NCI-H2107 (cell line): Measurements from ENCODE around the gene GAN.
A peak's percentile ranks its signal among the peaks of the same experiment; 100 is the strongest.

Experiments
- DNase-seq: peaks from one replicate; lab custom pipeline; 2025; lab: John Stamatoyannopoulos, UW

GAN gene

DNA sequence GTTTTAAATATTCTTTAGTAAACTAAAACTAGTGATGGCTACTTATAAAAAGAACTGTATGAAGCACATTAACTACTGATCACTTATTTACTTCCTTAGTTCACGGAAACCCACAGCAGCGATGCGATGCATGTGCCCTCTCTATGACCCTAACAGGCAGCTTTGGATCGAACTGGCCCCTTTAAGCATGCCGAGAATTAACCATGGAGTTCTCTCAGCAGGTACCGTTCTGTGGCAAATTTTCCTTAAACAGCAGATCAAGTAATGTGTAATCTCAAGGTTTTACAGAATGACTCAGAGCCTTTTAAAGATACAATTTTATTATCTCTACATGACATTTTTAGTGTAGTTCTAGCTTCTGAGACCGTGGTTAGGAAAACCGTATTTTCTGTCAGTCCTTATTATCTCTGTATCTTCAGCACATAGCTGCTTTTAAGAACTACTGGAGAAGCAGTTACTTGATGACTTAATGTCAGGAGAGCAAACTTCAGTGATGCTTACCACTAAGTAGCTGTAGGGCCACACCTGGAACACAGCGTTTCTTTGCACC lies 43.0 kb downstream of the GAN start:
- no peak for DNase-seq

DNA sequence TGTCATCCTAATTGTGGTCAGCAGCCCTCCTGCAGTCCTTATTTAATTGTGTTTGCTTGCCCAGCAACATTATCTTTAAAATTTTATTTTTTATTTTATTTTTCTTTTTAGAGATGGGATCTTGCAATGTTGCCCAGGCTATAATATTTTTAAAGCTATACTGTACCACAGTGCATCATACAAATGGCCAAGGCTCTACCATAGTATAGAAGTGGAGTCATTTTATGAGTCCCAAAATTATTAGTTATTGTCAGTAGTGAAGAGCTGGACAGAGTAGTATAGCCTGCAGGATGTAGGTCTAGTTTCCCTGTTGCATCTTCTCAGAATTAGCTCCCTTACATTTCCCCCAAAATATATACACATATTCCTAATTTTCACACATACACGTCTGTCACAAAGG lies 44.1 kb downstream of the GAN start:
- no peak for DNase-seq

DNA sequence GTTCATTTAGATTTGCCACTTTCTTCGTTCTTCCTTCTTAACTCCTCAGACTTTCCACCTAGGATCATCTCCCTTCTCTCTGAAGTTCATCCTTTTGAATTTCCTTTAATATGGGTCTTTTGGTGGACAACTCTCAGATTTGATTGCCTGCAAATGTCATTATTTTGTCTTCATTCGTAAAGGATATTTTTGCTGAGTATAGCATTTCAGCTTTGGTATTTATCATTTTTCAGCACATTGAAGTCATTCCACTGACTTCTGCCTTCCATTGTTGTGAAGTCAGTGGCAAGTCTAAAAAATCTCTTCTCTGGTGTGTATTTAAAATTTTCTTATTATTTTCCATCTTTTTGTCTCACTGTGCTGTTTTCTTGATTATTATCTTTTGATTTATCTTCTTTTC lies 45.4 kb downstream of the GAN start:
- DNase-seq = no peak

DNA sequence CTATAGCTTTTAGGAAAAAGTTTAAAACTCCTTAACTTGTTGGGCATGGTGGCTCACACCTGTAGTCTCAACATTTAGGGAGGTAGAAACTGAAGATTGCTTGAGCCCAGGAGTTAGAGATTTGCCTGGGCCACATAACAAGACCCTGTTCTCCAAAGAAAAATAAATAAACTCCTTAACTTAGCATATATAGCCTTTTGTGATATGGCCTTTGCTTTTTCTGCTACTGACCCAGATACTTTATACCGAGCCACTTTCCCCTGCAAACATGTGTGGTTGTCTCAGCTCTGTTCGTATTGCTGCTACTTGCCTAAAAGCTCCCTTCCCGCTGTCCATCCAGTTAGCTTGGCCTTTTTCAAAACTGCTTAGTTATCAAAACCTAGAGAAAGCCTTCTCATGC lies 51.0 kb downstream of the GAN start:
- DNase-seq = no peak

DNA sequence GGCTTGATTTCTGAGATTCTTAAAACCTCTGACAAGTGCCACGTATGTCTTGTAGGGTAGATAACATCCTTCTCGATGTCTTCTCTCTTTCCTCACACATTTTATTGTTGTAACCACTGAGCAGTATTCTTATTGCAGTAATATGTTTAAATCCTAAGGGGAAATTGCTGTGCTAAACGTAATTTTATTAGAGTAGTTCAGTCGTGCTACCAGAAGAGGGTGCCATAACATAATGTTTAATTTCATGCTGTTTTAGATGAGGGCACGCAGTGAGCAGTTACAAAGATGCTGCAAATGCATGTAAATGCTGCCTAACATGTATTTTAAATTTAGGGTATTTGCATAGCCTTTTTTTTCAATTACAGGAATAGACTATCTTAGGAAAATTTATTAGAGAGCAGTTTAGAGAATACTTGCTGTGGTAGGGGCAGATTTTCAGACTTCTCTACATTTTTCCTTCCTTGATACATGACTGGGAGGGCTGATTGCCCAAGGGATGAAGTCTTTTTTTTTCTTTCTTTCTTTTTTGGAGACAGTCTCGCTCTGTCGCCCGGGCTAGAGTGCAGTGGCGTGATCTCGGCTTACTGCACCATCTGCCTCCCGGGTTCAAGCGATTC lies 51.7 kb downstream of the GAN start:
- DNase-seq = peak; percentile 53

DNA sequence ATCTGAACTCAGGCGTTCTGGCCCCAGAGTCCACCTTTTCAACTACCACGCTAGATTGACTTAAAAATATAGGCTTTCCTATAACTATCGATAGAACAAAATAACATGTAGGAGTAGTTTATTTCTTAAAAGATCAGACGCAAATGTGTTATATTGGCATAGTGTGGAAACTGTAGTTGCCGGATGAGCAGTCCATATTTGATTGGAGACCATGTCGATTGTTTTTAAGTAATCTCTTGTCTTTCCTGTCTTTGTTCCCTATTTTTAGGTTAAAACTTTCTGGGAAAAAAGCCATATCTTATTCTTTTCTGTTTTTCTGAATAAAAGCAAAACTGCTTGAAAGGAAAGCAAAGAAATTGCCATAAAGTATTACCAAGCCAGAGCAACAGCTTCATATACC lies 53.1 kb downstream of the GAN start:
- DNase-seq = no peak

DNA sequence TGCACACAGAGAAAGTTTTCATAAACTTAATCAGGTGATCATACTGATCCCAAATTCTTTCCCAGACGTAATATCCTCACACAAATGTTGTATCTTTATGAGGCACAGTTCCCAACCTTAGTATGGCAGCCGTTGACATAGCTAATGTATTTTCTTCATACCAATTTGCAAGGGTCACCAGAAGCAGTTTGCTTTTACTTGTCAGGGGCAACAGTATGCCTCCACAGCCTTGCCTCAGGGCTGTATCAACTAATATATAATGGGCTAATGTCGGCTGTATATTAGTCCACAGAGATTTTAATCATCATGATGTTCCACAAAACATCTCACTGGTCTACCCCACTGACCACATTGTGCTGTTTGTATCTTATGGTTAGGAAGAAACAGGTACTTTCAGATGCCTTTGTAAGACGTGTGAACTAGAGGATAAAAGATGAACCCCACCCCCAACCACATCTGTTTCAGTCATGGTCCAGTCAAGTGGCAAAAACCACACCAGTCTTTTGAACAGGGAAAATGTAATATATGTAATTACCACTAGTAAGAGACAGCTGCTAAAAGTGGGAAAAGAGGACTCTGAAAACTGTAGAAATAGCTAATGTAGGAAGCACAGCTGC lies 55.2 kb downstream of the GAN start:
- DNase-seq = no peak

DNA sequence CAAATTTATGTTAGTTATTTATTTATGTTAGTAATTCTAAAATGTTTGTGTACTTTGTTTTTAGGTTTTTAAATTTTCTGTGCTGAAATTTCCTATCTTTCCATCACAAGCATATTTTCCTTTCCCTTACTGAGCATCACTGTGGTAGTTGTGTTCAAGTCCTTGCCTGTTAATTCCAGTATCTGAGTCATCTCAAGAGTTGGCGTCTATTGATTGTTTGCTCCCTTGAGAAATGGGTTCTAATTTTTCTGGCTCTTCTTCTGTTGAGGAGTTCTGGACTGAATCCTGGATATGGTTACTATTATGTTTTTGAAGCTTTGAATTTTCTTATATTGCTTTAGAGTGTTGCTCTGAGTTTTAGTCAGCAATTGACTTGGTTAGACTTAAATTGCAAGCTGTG lies 56.3 kb downstream of the GAN start:
- no peak for DNase-seq

DNA sequence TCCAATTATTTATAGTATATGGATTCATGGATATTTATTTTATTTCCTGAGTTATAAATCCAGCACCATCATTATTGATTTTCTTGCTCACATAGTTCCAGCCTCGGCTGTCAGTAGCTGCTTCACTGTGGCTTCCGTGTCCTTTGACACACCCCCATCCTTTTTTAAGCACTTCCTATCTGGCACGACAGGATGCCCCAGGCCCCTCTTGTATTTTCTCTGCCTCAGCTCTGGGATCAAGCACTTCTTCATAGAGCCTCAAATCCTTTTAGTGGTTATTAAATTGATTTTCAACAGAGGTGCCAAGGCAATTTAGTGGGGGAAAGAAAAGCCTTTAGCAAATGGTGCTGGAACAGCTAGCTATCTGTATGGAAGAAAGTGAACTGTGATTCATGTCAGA lies 59.8 kb downstream of the GAN start:
- no peak for DNase-seq

DNA sequence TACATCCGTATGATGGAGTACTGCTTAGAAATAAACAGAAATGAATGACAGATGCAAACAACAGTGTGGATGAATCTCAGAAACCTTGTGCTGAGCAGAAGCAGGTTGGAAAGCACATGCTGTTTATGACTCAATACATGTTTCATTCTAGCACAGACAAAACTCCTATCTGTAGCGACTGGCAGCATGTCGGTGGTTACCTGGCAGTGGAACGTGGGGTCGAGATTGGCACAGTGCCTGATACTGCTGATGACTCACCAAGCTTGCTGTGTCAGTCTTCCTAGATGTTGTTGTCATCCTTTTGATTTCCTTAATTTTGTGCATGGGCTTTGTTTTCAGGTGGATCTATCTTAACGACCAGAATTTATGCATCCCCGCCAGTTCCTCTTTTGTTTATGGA lies 62.1 kb downstream of the GAN start:
- no peak for DNase-seq

DNA sequence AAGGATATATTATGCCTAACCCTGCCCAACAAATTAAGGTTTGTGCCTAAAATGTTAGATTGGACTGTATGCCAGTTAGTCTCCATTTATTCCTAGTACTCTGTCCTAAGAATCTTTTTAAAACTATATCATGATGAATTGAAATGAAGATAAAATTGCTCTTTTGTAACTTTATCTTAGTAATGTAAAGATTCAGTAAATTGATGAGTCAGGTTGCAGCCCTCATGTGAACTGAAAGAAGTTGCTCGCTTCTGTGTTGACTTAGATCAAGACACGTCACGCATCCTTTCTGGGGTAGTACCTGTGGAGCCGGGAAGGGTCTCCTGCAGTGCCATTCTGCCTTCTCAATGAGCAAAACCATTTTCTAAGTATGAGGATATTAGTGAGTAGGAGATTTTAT lies 63.3 kb downstream of the GAN start:
- no peak for DNase-seq

DNA sequence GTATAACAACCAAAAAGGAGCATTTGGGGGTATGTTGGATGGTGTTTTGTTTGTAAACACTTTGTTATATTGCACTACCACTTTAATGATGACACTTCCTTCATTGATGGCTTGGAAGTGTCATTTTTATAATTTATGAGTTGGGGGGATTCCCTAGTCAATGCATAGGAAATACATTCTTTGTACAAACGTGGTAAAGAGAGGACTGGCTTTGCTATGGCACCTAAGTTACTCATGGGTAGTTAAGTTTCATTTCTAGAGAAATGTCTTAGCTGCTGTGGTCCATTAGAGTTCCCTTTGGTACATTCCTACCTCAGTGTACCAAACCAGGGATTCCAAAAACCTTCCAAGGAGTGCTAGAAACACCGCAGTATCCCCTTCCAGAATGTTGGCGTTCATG lies 66.2 kb downstream of the GAN start:
- DNase-seq = no peak

DNA sequence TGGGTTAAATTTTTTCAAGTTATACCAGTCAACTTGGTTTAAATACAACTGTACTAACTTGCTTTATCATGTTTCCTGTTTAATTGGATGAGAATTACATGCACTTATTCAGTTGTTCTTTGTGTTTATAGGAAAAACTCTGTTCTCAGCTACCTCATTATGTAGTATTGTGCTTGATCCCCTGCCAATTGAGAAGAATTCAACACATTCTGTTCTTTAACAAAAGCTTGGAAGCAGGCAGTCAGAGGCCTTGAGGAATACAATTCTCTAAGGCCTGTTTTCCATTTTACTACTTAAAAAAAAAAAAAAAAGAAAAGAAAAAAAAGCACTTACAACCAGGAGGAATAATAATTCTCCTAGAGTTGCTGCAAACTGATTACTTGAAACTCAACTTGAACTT lies 69.2 kb downstream of the GAN start:
- no peak for DNase-seq

DNA sequence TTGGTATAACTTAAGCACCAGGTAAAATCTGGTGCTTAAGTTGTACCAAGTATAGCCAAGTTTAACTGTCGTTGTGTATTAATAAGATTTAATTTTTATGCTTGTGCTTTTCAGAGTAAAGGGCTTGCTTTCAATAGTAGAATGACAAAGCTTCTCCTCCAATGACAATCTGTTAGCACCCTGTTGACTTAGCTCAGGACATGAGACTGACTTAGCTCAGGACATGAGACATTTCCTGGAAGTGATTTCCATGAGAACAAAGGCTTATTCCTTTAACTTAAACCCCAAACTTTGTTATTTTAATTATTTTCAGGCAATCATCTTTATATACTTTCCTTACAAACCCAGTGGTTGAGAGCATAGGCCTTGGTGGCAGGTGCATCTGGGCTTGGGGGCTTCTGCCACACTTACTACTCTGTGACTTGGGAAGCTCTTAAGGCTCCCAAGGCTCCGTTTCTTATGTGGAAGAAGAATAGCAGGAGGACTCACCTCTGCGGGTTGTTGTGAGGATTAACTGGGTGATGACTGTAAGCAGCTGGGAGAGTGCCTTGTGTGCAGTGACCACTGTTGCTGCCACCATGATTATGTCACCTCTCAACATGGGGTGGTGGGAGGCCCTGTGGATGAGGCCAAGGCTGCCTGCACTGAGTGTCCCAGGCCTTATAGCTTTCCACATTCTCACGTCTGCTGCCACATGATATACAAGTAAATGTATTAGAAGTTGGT lies 70.4 kb downstream of the GAN start:
- no peak for DNase-seq

DNA sequence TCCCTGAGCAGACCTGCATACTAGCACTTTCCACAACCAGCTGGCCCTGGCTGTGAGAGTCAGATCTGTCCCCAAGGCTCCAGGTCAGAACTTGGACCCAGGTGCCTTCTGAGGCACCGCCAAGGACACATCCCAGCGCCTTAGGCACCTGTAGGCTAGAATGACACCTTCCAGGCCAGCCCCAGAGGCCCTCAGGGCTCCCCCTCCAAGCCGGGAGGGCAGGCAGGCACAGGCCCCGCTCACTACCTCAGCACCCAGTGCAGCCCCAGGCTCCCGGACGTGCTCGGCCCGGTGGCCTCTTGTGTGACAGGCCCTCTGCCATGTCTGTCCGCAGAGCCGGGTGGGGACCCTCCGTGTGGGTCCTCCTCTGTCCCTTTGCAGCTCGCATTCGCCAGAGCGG lies 73.6 kb downstream of the GAN start:
- DNase-seq = no peak

DNA sequence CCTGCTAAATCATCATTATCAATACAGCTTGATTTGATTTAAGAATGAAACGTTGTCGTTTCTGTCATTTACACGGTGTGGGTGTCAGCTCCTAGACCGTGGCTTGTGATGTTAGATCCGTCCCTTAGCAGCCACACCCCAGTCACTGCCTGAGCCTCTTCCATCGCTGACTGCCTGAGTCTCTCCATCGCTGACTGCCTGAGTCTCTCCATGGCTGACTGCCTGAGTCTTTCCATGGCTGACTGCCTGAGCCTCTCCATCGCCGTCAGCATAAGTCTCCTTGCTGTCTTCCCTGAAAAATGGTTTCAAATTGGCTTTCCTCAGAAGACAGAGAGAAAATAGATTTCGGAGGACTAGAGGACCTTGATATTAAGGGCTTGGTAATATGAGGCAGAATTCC lies 76.1 kb downstream of the GAN start:
- DNase-seq = no peak

DNA sequence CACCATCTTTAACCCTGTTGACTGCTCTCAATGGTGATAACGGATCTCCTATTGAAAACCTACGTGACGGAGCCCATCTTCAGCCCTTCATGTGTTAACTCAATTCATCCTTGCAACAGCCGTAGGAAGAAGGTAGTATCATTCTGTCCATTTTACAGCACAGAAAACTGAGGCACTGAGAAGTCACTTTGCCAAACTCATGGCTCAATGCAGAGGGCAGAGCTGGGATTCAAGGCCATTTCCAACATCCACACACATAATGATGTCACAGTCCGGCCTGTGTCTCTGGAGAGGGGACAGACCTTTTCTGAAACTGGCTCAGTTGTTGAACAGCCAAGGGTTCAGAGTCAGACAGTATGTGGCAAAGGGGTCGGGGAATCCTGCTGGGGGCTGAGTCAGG lies 77.2 kb downstream of the GAN start:
- DNase-seq = no peak

DNA sequence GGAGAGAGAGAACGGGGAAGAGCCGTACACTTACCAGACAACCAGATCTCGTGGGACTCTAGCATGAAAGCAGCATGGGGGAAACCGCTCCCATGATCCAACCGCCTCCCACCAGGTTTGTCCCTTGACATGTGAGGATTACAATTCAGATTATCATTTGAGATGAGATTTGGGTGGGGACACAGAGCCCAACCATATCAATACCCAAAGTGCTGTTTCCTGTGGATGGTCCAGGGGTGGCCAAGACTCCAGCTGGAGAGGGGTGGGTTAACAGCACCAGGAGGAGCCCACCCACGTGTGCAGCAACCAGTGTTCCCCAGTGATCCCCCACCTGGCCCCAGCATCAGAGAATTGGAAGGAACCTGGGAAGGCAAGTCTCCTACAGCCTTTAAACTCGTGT lies 79.7 kb downstream of the GAN start:
- DNase-seq = no peak

DNA sequence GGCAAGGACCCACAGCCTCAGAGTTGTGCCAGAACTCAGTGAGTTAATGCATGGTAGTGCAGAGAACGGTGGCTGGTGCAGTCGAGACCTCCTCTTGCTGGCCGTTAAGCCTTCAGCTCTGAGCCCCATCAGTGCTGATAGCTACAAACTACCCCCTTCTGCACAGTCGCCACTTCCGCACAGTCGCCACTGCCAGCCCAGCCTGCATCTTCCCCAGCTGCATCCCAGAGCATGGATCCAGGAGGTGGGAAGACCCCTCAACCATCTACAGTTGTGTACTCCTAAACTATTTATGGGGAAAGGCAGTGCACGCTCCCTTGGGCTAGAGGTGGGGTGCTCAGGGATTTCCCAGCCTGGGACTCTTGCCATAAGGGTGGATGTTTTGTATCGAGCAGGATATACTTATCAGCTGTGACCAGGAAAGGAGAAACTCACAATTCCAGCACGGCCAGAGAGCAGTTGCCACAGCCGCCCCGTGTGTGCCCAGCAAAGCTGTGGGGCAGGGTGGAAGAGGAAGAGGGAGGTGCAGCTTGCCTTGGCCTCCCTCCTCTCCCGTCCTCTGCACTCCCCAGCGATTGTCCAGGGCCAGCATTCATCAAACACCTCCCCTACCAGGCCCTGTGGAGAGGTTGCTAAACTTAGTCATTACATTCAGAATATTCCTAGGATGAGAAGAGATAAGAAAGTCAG lies 80.3 kb downstream of the GAN start:
- DNase-seq = no peak

DNA sequence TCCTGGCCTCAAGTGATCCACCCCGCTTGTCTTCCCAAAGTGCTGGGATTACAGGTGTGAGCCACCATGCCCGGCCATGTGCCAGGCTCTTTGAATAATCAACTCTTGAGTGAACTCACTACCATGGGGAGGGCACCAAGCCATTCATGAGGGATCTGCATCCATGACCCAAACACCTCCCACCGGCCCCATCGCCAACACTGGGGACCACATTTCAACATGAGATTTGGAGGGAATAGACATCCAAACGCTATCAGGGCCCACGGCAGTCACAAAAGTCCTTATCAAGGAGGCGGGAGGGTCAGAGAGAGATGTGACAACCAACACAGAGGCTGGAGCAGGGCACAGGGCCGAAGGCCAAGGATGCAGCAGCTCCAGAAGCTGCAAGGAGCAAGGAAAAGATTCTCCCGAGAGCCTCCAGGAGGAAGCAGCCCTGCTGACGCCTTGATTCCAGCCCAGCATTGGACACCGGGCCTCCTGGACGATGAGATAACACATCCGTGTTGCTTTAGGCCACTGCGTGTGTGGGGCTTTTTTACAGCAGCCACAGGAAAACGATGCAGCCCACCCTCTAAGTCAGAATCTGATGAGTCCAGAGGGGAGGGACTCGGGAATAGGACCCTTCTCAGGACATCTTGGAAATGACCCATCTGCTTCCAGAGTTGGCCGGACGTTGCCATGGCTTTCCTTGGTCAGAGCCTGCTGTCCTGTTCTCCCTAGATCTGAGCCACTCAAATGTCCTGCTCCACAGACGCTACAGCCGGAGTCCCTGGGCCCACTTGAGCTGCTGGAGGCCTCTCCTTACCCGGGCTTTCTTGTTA lies 82.5 kb downstream of the GAN start:
- no peak for DNase-seq

DNA sequence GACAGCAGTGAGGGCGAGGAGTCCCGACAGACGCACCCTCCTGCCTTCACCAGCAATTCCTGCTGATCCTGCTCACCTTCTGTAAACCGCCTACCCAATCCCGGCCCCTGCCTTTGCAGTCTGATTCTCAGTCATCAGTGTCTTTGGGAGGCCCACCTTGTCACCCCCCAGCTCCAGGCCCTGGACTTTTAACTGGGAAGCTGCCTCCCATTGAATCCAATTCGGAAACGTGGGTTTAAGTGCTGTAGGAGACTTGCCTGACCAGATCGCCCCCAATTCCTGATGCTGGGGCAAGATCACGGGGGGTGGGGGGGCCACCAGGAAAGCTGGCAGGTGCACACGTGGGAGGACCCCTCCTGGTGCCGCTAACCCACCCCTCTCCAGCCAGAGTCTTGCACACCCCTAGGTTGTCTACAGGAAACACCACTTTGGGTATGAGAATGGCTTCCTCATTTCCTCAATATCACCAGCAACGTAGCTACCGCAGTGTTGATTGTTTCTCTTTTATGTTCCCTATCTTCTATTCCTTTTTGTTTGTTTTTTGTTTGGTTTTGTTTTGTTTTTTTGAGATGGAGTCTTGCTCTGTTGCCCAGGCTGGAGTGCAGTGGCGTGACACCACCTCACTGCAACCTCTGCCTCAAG lies 83.2 kb downstream of the GAN start:
- no peak for DNase-seq

DNA sequence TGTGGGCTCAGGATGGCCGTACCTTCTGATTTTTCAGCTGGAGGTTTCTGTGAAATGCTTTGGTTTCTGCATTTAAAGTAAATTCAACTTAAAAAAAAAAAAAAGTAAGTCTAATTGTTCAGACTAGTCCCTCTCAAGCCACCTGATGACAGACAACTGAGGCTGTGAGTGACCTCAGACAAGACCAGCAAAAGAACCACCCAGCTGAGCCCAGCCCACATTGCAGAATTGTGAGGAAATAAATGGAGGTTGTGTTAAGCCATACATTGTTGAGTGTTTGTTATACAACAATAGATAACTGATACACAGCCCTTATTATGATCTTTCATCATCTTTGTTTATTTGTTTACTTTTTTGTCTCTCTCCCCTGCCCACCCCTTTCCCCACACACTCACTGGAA lies 85.1 kb downstream of the GAN start:
- DNase-seq = no peak
